Measurements from ENCODE around the gene TNNI2. TPM values are rescaled to one million over a fixed set of nuclear protein-coding genes. Genes with fewer than 3 reads are reported as not detected.
"Not testable (repeated sequence)": the region's sequence is repeated elsewhere in the genome, so short reads cannot be mapped to it uniquely, and the experiment has no call there.

The TNNI2 gene
- total RNA-seq, 1 donor from 2014 or later, result 1.1 TPM

GRCh38 chr11:1810761-1811160 is 28.0 kb upstream of the TNNI2 start:
- Mint-ChIP-seq H3K36me3 (ENCODE audit: unreplicated experiment) (peaks cover 7% of the 10 kb centered on the region), H3K4me1 (ENCODE audit: unreplicated experiment) (peaks cover 11% of the 10 kb centered on the region), H3K27me3 (ENCODE audit: unreplicated experiment) (peaks cover 26% of the 10 kb centered on the region), H3K27ac (ENCODE audit: unreplicated experiment) (no peak overlapping the region), H3K4me3 (ENCODE audit: unreplicated experiment) (no peak overlapping the region), H3K9me3 (ENCODE audit: unreplicated experiment) (peaks cover 10% of the 10 kb centered on the region)
- no peak for DNase-seq (ENCODE audit: extremely low spot score, unreplicated experiment)
- TF ChIP-seq CTCF (IDR thresholded peaks at IDR 0.05), result no peak

GRCh38 chr11:1812274-1812673 is 26.5 kb upstream of the TNNI2 start:
- H3K27ac Mint-ChIP-seq (ENCODE audit: unreplicated experiment), result no peak overlapping the region
- TF ChIP-seq CTCF (IDR thresholded peaks at IDR 0.05), result no peak
- H3K4me1 Mint-ChIP-seq (ENCODE audit: unreplicated experiment), result peaks cover 13% of the 10 kb centered on the region
- peaks cover 10% of the 10 kb centered on the region for H3K9me3 Mint-ChIP-seq (ENCODE audit: unreplicated experiment)
- no peak for DNase-seq (ENCODE audit: extremely low spot score, unreplicated experiment)
- peaks cover 7% of the 10 kb centered on the region for H3K36me3 Mint-ChIP-seq (ENCODE audit: unreplicated experiment)
- no peak overlapping the region for H3K4me3 Mint-ChIP-seq (ENCODE audit: unreplicated experiment)
- peaks cover 21% of the 10 kb centered on the region for H3K27me3 Mint-ChIP-seq (ENCODE audit: unreplicated experiment)

- peaks cover 16% of the 10 kb centered on the region for H3K27me3 Mint-ChIP-seq (ENCODE audit: unreplicated experiment)
Observed at GRCh38 chr11:1812801-1813200, 26.0 kb upstream of the TNNI2 start.

GRCh38 chr11:1813356-1813755 is 25.4 kb upstream of the TNNI2 start:
- Mint-ChIP-seq H3K9me3 (ENCODE audit: unreplicated experiment) (peaks cover 10% of the 10 kb centered on the region), H3K4me1 (ENCODE audit: unreplicated experiment) (peaks cover 13% of the 10 kb centered on the region), H3K27me3 (ENCODE audit: unreplicated experiment) (peaks cover 12% of the 10 kb centered on the region)
- not testable (repeated sequence) for H3K36me3 Mint-ChIP-seq (ENCODE audit: unreplicated experiment); H3K27ac Mint-ChIP-seq (ENCODE audit: unreplicated experiment); H3K4me3 Mint-ChIP-seq (ENCODE audit: unreplicated experiment); DNase-seq (ENCODE audit: extremely low spot score, unreplicated experiment)

More at GRCh38 chr11:1812801-1813200, 26.0 kb upstream of the TNNI2 start:
- Mint-ChIP-seq H3K27ac (ENCODE audit: unreplicated experiment) (no peak overlapping the region), H3K36me3 (ENCODE audit: unreplicated experiment) (peaks cover 7% of the 10 kb centered on the region), H3K9me3 (ENCODE audit: unreplicated experiment) (peaks cover 10% of the 10 kb centered on the region), H3K4me1 (ENCODE audit: unreplicated experiment) (peaks cover 13% of the 10 kb centered on the region), H3K4me3 (ENCODE audit: unreplicated experiment) (no peak overlapping the region)
- DNase-seq (ENCODE audit: extremely low spot score, unreplicated experiment), result no peak
- no peak for TF ChIP-seq CTCF (IDR thresholded peaks at IDR 0.05)

GRCh38 chr11:1814691-1815090 is 24.1 kb upstream of the TNNI2 start:
- Mint-ChIP-seq H3K4me3 (ENCODE audit: unreplicated experiment) (no peak overlapping the region), H3K27me3 (ENCODE audit: unreplicated experiment) (peaks cover 4% of the 10 kb centered on the region), H3K27ac (ENCODE audit: unreplicated experiment) (no peak overlapping the region), H3K36me3 (ENCODE audit: unreplicated experiment) (peaks cover 7% of the 10 kb centered on the region), H3K9me3 (ENCODE audit: unreplicated experiment) (peaks cover 14% of the 10 kb centered on the region), H3K4me1 (ENCODE audit: unreplicated experiment) (peaks cover 19% of the 10 kb centered on the region)
- TF ChIP-seq CTCF (IDR thresholded peaks at IDR 0.05), result no peak
- DNase-seq (ENCODE audit: extremely low spot score, unreplicated experiment), result no peak

- no peak for DNase-seq (ENCODE audit: extremely low spot score, unreplicated experiment)
- H3K36me3 Mint-ChIP-seq (ENCODE audit: unreplicated experiment), result peaks cover 7% of the 10 kb centered on the region
- peaks cover 25% of the 10 kb centered on the region for H3K4me1 Mint-ChIP-seq (ENCODE audit: unreplicated experiment)
- peaks cover 15% of the 10 kb centered on the region for H3K9me3 Mint-ChIP-seq (ENCODE audit: unreplicated experiment)
- no peak overlapping the region for H3K27ac Mint-ChIP-seq (ENCODE audit: unreplicated experiment)
- no peak overlapping the region for H3K4me3 Mint-ChIP-seq (ENCODE audit: unreplicated experiment)
- H3K27me3 Mint-ChIP-seq (ENCODE audit: unreplicated experiment), result peaks cover 3% of the 10 kb centered on the region
- no peak for TF ChIP-seq CTCF (IDR thresholded peaks at IDR 0.05)
Observed at GRCh38 chr11:1815311-1815710, 23.5 kb upstream of the TNNI2 start.
